H1 (cell line): ENCODE results near the gene TRIM7.

ENCODE experiments used
- ASH2L ChIP-seq: fragments of 200-600, 300-600 bp; sonication (generic); IDR thresholded peaks from one replicate; pipeline ENCODE4 v1.7.1; 2017; ENCODE audit warnings: low read length
- EP300 ChIP-seq, 2 experiments: IDR thresholded peaks; 1 replicate in 1 of 2; 2 replicates in 1 of 2; pipeline ENCODE4 v1.6.1; 2011 to 2012; ENCODE audit warnings: low read depth in 2 of 2, low read length in 2 of 2, mild to moderate bottlenecking in 2 of 2, borderline replicate concordance in 1 of 2, inconsistent platforms in 1 of 2, moderate library complexity in 1 of 2
- JUN ChIP-seq: IDR thresholded peaks from 2 replicates; pipeline ENCODE4 v1.6.1; 2011; ENCODE audit warnings: low read depth, mild to moderate bottlenecking, improper control_type of control experiment, low read length
- KDM1A ChIP-seq: fragments of 200-600, 300-600 bp; sonication (generic); IDR thresholded peaks from 2 replicates; pipeline ENCODE4 v1.7.1; 2016; ENCODE audit warnings: mild to moderate bottlenecking, low read length, borderline replicate concordance
- POLR2A ChIP-seq, 2 experiments: IDR thresholded peaks; 1 replicate in 1 of 2; 2 replicates in 1 of 2; pipeline ENCODE4 v1.6.1; 2011; ENCODE audit warnings: low read depth in 2 of 2, low read length in 2 of 2, mild to moderate bottlenecking in 2 of 2; ENCODE audit errors: control extremely low read depth in 1 of 2
- RAD21 ChIP-seq, 2 experiments: IDR thresholded peaks in 1 of 2; conservative IDR thresholded peaks in 1 of 2; 2 replicates each; pipeline ENCODE4 v1.6.1; 2011; ENCODE audit warnings: low read depth in 2 of 2, low read length in 2 of 2, improper control_type of control experiment in 1 of 2, inconsistent platforms in 1 of 2, mild to moderate bottlenecking in 1 of 2, moderate library complexity in 1 of 2
- RNF2 ChIP-seq: fragments of 200-900, 300-1000 bp; sonication (generic); IDR thresholded peaks from 2 replicates; pipeline ENCODE4 v1.7.1; 2016; ENCODE audit warnings: borderline replicate concordance, low read depth, mild to moderate bottlenecking, antibody characterized with exemption, low read length; ENCODE audit not compliant: poor library complexity, severe bottlenecking; ENCODE audit errors: missing control alignments
- TF ChIP-seq, protein P1 (sequence below), 3 experiments: IDR thresholded peaks; 1 replicate in 2 of 3; 2 replicates in 1 of 3; pipeline versions ENCODE4 v1.5.1 to v1.6.1; 2011; ENCODE audit warnings: low read length in 3 of 3, mild to moderate bottlenecking in 3 of 3, inconsistent platforms in 2 of 3, low read depth in 1 of 3, moderate library complexity in 1 of 3; ENCODE audit not compliant: insufficient read depth in 1 of 3; ENCODE audit errors: control extremely low read depth in 1 of 3

GRCh38 chr5:181219262-181220177 lies 14.5 kb upstream of the TRIM7 start:
- no peak for TF ChIP-seq EP300 (IDR thresholded peaks at IDR 0.05; ENCODE audit: borderline replicate concordance in 1 of 2, low read depth in 2 of 2, low read length in 2 of 2)
- TF ChIP-seq KDM1A, result no peak
- TF ChIP-seq POLR2A (IDR thresholded peaks at IDR 0.05; ENCODE audit: control extremely low read depth in 1 of 2, low read depth in 2 of 2, low read length in 2 of 2), result no peak
- no peak for TF ChIP-seq RNF2
- TF ChIP-seq RAD21 (IDR thresholded peaks at IDR 0.05 in 1 of 2, conservative IDR thresholded peaks at IDR 0.05 in 1 of 2; ENCODE audit: low read depth in 2 of 2, low read length in 2 of 2), result no peak
- TF ChIP-seq JUN, result no peak
- TF ChIP-seq, protein P1, sequence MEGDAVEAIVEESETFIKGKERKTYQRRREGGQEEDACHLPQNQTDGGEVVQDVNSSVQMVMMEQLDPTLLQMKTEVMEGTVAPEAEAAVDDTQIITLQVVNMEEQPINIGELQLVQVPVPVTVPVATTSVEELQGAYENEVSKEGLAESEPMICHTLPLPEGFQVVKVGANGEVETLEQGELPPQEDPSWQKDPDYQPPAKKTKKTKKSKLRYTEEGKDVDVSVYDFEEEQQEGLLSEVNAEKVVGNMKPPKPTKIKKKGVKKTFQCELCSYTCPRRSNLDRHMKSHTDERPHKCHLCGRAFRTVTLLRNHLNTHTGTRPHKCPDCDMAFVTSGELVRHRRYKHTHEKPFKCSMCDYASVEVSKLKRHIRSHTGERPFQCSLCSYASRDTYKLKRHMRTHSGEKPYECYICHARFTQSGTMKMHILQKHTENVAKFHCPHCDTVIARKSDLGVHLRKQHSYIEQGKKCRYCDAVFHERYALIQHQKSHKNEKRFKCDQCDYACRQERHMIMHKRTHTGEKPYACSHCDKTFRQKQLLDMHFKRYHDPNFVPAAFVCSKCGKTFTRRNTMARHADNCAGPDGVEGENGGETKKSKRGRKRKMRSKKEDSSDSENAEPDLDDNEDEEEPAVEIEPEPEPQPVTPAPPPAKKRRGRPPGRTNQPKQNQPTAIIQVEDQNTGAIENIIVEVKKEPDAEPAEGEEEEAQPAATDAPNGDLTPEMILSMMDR (IDR thresholded peaks at IDR 0.05; ENCODE audit: control extremely low read depth in 1 of 3, insufficient read depth in 1 of 3, low read depth in 1 of 3, low read length in 3 of 3), result no peak
- TF ChIP-seq ASH2L, result no peak
